Measurements from ENCODE around the gene ZDHHC12. TPM values are rescaled to one million over a fixed set of nuclear protein-coding genes. Genes with fewer than 3 reads are reported as not detected.

The ZDHHC12 gene
- total and polyA plus RNA-seq, 10 of the 15 experiments (the other 5 are each of a cell fraction or from before 2014, with no cell fraction given) = 0.95 to 146 (median 49.9) TPM

DNA sequence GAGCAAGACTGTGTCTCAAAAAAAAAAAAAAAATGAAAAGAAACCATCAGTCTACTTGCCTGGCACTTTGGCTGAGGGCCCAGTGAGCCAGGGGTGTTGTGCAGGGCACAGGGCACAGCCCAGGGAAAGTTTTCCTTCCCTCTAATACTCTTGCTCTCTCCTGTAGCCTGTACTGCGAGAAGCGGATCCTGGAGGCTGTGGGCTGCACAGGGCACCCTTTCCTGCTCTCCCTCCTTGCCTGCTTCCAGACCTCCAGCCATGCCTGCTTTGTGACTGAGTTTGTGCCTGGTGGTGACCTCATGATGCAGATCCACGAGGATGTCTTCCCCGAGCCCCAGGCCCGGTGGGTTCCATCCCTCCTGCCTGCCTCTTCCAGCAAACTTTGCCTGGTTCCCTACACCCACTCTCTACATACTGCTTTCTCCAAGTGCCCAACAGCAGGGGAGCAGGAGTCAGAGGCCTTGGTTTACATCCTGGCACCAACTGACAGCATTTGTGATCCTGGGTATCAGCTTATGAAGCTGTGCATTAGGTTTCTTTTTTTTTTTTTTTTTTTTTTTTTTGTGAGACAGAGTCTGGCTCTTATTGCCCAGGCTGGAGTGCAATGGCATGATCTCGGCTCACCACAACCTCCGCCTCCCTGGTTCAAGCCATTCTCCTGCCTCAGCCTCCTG is 7.2 kb downstream of the ZDHHC12 start:
- no peaks in the 10 kb centered on the region for H3K9me3 ChIP-seq (replicated peaks; ENCODE audit: control insufficient read depth, insufficient read depth, low read length)
- H3K27ac ChIP-seq (ENCODE audit: control insufficient read depth, insufficient read depth) = no peak overlapping the region
- ATAC-seq = no peak; the same call in 2 of the 3 replicates
- POLR2A ChIA-PET = interaction anchor here (0.7 kb wide), 3 partner anchors 41 to 74 kb away, joined by 4 to 5 read pairs (median 5); no protein-coding TSS in a partner anchor
- H3K4me3 ChIP-seq = no peak overlapping the region
- in situ Hi-C loops (cut with MboI) = no loop called here
- RAD21 ChIA-PET (ENCODE audit: unreplicated experiment) = no interaction called here
- H3K4me2 ChIP-seq (ENCODE audit: control insufficient read depth, insufficient read depth) = no peak overlapping the region
- no peak for FAIRE-seq
- H3K79me2 ChIP-seq (ENCODE audit: control insufficient read depth, insufficient read depth, low read length) = no peaks in the 10 kb centered on the region
- H3K27me3 ChIP-seq (replicated peaks in 1 of 2; ENCODE audit: control insufficient read depth in 2 of 2, insufficient read depth in 2 of 2, low read length in 1 of 2) = no peaks in the 10 kb centered on the region
- CTCF ChIA-PET = no interaction called here
- no peak overlapping the region for H2AFZ ChIP-seq (ENCODE audit: control insufficient read depth, low read depth, low read length)
- 91% methylated on average over 7 of the region's 7 CpGs for WGBS (ENCODE audit: insufficient coverage, insufficient replicate concordance, low lambda C conversion rate, missing lambda C conversion rate)
- peaks cover 0 to 4% of the 10 kb centered on the region in 2 experiments; a peak in 2 of 4 replicates for H3K36me3 ChIP-seq (ENCODE audit: control insufficient read depth in 2 of 2, insufficient read depth in 2 of 2, low read length in 1 of 2)
- intact Hi-C loops (cut with micrococcal nuclease; ENCODE audit: unreplicated experiment) = no loop called here
- BruUV-seq (replicated peaks) = no TSS peak
- H3K9ac ChIP-seq (ENCODE audit: control insufficient read depth, insufficient read depth, low read length) = no peak overlapping the region
- no peaks in the 10 kb centered on the region for H4K20me1 ChIP-seq (ENCODE audit: control insufficient read depth, insufficient read depth)
- SMC1A ChIA-PET (ENCODE audit: uncharacterized antibody, unreplicated experiment) = no interaction called here
- DNase-seq (ENCODE audit: low read depth, low spot score) = no peak
- H3K4me1 ChIP-seq (ENCODE audit: control insufficient read depth, insufficient read depth, low read length) = no peaks in the 10 kb centered on the region
- TF ChIP-seq EGR1 (IDR thresholded peaks at IDR 0.05; ENCODE audit: borderline replicate concordance in 1 of 2, low read depth in 2 of 2, low read length in 2 of 2) = no peak
- no peak for TF ChIP-seq FOXM1 (IDR thresholded peaks at IDR 0.05; ENCODE audit: low read depth, low read length)
- TF ChIP-seq POLR2A (IDR thresholded peaks at IDR 0.05; ENCODE audit: low read depth, low read length) = peak; percentile 46
- no peak for TF ChIP-seq CBX5 (IDR thresholded peaks at IDR 0.05; ENCODE audit: low read depth)
- TF ChIP-seq, protein P1, sequence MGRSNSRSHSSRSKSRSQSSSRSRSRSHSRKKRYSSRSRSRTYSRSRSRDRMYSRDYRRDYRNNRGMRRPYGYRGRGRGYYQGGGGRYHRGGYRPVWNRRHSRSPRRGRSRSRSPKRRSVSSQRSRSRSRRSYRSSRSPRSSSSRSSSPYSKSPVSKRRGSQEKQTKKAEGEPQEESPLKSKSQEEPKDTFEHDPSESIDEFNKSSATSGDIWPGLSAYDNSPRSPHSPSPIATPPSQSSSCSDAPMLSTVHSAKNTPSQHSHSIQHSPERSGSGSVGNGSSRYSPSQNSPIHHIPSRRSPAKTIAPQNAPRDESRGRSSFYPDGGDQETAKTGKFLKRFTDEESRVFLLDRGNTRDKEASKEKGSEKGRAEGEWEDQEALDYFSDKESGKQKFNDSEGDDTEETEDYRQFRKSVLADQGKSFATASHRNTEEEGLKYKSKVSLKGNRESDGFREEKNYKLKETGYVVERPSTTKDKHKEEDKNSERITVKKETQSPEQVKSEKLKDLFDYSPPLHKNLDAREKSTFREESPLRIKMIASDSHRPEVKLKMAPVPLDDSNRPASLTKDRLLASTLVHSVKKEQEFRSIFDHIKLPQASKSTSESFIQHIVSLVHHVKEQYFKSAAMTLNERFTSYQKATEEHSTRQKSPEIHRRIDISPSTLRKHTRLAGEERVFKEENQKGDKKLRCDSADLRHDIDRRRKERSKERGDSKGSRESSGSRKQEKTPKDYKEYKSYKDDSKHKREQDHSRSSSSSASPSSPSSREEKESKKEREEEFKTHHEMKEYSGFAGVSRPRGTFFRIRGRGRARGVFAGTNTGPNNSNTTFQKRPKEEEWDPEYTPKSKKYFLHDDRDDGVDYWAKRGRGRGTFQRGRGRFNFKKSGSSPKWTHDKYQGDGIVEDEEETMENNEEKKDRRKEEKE (IDR thresholded peaks at IDR 0.05) = no peak
- 0 out of 2 replicates have a peak, but pooled peaks have one; percentile 15 for TF ChIP-seq ZNF384 (IDR thresholded peaks at IDR 0.05; ENCODE audit: borderline replicate concordance, low read depth, low read length)
